DMS 273 (cell line): Measurements from ENCODE around the gene NEK9.

ENCODE experiments used
- DNase-seq: peaks from one replicate; lab custom pipeline; 2025; ENCODE audit not compliant: unreplicated experiment; lab: John Stamatoyannopoulos, UW

The NEK9 gene

GRCh38 chr14:75044322-75044721 is 82.5 kb downstream of the NEK9 start:
- peak; percentile 84 for DNase-seq

GRCh38 chr14:75042035-75042434 is 84.8 kb downstream of the NEK9 start:
- peak; percentile 88 for DNase-seq

- no peak for DNase-seq
These were observed 85.2 kb downstream of the NEK9 start for GRCh38 chr14:75041613-75042012.

- no peak for DNase-seq
These were observed 85.9 kb downstream of the NEK9 start for GRCh38 chr14:75040959-75041358.

- DNase-seq = no peak
These were observed 86.3 kb downstream of the NEK9 start for GRCh38 chr14:75040507-75040906.

GRCh38 chr14:75032939-75033338 is 93.9 kb downstream of the NEK9 start:
- DNase-seq = peak; percentile 90

GRCh38 chr14:75030147-75030546 is 96.7 kb downstream of the NEK9 start:
- no peak for DNase-seq
